ENCODE data around the gene RASGRP3.
"Not testable (repeated sequence)": the region's sequence is repeated elsewhere in the genome, so short reads cannot be mapped to it uniquely, and the experiment has no call there.

RASGRP3 gene

GRCh38 chr2:33476131-33476792 is at the start of gene RASGRP3:
RASGRP3 (plus strand) TSS chr2:33476649; CDS start chr2:33515137, 38,488 bp downstream.
- peak; percentile 90 for DNase-seq (ENCODE audit: low spot score)

DNA sequence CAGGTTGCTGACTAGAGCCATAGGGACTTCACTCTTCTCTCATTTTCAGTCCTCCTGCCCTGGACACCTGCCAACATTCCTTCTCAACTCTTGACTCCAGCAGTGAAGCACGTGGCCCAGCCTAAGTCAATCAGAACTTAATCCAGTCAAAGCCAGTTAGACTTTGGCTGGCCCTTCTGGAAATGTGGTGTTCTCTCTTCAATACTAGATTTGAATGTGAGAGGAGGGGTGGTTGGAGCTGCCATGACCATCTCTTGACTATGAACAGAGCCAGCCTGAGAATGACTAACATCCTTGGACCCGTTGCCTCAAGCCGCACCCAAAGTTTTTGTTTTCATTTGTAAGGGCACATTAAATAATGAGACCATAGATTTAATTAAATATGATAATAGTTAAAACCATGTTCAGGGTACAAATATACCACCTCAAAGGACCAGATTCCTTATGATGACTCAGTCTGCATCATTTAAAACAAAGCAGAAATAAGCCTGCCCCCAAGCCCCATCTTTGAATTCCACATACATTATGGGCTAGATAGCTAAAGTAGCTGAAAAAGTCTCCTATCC is 49.7 kb upstream of the RASGRP3 start:
- peak; percentile 23 for DNase-seq (ENCODE audit: low spot score)

DNA sequence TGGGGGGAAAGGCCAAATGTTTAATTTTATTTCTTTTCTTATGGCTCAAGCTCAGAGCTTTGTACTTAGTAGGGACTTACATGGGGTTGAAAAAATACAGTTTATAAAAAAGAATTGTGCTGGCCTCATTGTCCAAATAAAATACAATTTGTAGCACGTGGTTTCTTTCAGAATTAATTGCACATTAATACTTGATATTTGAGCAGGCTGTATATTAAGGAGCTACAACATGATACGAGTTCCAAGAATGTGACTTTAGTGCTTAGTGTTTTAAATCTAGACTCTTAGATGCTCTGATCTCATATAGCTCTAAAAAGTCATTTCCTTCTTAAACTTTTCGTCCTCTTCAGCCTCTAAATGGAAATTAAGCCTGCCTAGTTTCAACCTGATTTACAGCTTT is 46.4 kb upstream of the RASGRP3 start:
- DNase-seq (ENCODE audit: low spot score) = no peak

DNA sequence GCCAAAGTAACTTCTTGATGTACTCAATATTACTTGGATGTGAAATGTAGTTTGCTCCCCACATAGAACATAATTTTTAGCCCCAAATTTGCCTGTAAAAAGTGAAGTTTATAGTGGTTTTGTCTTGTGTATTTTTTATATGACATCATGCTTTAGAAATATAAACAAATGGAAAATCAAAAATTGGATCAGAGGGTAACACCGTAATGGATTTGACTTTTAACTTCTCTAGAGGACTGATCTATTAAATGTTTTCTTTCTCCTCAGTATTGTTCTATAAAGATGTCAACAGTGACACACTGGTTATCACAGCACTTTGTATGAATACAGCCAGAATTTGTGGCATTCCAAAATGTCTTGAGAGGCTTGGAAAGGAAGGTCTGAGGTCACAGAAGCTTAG is 45.6 kb upstream of the RASGRP3 start:
- no peak for DNase-seq (ENCODE audit: low spot score)

DNA sequence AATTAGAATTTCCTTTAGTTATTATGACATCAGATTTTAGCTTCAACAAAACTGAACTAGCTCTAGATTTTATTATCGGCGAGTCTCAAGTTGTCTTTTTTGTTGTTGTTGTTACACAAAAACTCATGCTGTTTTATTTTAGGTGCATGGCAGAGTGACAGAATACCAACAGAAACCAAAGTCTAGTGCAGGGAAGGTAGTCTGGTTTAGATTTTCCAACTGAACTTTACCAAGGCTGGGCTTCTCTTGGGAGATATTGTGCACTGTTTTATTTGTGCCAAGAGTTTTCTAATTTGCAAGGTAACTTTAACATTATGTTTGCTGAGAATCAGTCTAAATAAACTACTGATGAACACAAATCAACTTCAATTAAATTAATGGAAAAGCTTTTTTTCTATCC is 43.6 kb upstream of the RASGRP3 start:
- no peak for DNase-seq (ENCODE audit: low spot score)

GRCh38 chr2:33433279-33434235 is 42.9 kb upstream of the RASGRP3 start:
- no peak for DNase-seq (ENCODE audit: low spot score)

- DNase-seq (ENCODE audit: low spot score) = no peak
Measured at GRCh38 chr2:33435518-33435917, 40.9 kb upstream of the RASGRP3 start.

DNA sequence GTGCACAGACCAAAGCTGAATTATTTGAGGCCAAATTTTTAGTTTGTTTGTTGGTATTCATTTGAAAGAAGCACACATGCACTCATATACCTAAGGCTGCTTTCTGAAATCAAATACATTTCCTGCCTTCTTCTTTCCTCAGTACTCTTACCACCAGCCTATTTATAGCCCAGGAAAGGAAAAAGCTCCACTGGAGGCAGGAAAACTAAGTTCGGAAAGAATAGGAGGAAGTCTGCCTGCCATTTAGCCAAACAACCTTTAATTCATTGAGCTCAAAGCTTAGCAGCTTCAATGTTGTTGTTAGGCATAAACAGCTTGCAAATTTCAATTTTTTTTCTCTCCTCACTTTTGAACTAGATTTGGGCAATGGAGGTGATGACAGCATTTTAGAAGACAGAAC is 40.4 kb upstream of the RASGRP3 start:
- DNase-seq (ENCODE audit: low spot score) = no peak

DNA sequence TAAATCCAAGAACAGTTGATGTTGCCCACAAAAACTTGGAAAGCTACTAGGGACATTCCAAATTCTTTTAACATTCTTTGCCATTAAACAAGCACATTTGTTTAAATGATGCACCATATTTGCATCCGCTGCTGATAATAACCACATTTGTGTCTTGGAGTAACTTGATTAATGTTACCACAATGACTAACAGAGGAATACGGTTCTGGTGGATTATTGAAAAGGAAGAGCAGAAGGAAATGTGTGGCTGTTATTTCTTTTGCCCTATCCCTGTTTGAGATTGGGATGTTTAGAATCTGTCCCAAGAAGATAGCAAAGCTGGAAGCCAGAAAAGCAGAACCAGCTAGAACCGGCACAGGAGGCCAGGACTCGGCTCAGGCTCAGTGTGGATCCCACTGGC is 39.2 kb upstream of the RASGRP3 start:
- peak; percentile 80 for DNase-seq (ENCODE audit: low spot score)

GRCh38 chr2:33437815-33438214 is 38.6 kb upstream of the RASGRP3 start:
- DNase-seq (ENCODE audit: low spot score) = no peak

GRCh38 chr2:33441235-33441810 is 35.1 kb upstream of the RASGRP3 start:
- peak; percentile 82 for DNase-seq (ENCODE audit: low spot score)

DNA sequence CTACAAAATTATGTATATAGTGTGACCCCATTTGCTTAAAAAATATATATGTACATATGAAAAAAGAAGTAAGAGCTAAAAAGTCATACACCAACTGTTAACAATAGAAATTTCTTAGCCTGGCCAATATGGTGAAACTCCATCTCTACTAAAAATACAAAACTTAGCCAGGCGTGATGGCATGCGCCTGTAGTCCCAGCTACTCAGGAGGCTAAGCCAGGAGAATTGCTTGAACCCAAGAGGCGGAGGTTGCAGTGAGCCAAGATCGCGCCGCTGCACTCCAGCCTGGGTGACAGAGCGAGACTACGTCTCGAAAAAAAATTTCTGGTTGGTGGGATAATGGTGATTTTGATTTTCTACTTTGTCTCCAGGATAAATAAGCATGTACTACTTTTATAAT is 34.4 kb upstream of the RASGRP3 start:
- not testable (repeated sequence) for DNase-seq (ENCODE audit: low spot score)

GRCh38 chr2:33442528-33443079 is 33.8 kb upstream of the RASGRP3 start:
- peak; percentile 46 for DNase-seq (ENCODE audit: low spot score)

DNA sequence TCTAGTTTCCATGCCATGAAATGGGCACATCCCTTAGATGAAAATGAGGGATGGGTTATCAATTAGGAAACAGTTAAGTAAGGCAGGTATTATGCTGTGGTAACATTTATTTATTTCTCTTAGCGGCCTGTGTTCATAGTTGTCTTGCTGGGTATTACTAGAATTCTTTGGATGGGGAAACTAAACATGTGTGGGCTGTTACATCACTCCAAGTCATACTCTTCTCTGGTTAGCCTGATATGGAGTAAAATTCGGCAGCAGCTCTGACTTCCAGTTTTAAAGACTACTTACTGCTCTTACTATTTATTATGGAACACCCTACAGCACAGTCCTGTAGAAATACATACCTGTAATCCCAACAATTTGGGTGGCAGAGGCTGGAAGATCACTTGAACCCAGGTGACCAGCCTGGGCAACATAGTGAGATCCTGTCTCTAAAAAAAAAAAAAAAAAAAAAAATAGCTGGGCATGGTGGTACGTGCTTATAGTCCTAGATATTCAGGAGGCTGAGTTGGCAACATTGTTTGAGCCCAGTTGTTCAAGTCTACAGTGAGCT is 33.1 kb upstream of the RASGRP3 start:
- peak; percentile 34 for DNase-seq (ENCODE audit: low spot score)

DNA sequence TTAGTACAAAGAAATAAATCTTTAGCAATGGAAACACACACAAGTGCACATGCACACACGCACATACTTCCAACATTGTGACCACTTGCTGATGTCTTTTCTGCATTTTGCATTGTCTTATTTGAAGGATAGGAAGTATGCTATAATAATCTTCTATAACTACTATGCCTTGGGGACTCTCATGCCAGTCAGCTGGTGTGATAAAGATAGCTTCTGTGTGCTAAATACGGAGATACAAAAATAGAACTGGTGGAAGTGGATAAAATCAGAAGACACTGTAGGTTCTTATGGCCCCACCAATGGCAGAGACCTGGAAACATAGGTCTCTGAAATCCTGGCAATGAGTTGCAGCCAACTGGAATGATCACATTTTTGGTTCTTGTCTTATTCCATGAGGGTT is 31.5 kb upstream of the RASGRP3 start:
- DNase-seq (ENCODE audit: low spot score) = no peak

DNA sequence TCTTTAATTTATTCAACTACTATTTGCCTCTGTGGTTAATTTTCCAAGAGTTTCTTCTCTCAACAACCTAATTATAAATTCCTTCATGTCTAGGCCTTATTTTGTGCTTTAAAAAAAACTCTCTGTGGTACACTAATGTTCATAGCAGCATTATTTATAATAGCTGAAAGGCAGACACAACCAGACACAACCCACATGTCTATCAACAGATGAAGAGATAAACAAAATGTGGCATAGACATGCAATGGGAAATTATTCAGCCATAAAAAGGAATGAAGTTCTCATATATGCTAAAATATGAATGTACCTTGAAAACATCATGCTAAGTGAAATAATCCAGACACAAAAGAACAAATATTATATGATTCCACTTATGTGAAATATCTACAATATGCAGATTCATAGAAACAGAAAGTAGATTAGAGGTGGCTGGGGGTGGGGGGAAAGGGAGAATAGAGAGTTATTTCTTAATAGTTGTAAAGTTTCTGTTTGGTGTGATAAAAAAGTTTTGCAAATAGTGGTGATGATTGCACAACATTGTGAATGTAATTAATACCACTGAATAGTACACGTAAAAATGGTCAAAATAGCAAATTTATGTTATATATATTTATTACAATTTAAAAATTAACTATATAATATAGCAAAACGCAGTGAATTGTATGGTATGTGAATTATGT is 28.1 kb upstream of the RASGRP3 start:
- no peak for DNase-seq (ENCODE audit: low spot score)

- DNase-seq (ENCODE audit: low spot score) = no peak
Measured at GRCh38 chr2:33451214-33451613, 25.2 kb upstream of the RASGRP3 start.

DNA sequence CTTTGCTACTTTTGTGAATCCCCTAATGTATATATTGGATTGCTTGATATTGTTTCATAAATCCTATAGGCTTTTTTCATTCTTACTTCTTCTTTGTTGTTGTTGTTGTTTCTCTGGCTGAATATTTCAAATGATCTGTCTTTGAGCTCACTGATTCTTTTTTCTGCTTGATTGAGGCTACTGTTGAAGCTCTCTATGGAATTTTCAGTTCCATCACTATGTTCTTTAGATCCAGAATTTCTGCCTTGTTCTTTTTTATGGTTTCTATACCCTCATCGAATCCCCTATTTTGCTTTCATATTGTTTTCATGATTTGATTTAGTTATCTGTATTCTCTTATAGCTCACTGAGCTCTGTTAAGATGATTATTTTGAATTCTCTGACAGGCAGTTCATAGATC is 24.6 kb upstream of the RASGRP3 start:
- no peak for DNase-seq (ENCODE audit: low spot score)

DNA sequence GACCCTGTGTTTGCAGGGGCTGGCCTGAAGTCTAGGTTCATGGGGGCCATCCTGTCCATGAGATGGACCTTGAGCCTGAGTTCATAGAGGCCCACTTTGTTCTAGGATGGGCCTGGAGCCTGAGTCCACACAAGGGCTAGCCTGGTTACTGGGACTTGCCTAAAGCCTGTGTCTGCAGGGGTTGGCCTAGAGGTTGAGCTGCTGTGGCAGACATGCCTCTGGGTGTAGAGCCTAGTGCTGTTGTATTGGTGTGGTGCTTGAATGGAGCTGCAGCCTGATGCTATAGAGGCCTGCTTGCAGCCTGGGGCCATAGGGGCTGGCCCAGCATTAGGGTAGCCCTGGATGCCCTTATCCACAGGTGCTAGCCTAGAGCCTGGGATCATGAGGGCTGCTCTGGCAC is 23.9 kb upstream of the RASGRP3 start:
- no peak for DNase-seq (ENCODE audit: low spot score)

GRCh38 chr2:33453905-33454479 is 22.5 kb upstream of the RASGRP3 start:
- no peak for DNase-seq (ENCODE audit: low spot score)

All from GM03348 (cell line).